Ramos (cell line): ENCODE data around the gene UTS2B.

Experiments used
- in situ Hi-C: fragments of 300-500 bp; cut with MboI; formaldehyde crosslinking; loops from one replicate; pipeline ENCODE4 v1.14.3; 2022; ENCODE audit warnings: low sequenced_read_pairs; ENCODE audit not compliant: unreplicated experiment

Gene UTS2B, protein sequence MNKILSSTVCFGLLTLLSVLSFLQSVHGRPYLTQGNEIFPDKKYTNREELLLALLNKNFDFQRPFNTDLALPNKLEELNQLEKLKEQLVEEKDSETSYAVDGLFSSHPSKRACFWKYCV

DNA sequence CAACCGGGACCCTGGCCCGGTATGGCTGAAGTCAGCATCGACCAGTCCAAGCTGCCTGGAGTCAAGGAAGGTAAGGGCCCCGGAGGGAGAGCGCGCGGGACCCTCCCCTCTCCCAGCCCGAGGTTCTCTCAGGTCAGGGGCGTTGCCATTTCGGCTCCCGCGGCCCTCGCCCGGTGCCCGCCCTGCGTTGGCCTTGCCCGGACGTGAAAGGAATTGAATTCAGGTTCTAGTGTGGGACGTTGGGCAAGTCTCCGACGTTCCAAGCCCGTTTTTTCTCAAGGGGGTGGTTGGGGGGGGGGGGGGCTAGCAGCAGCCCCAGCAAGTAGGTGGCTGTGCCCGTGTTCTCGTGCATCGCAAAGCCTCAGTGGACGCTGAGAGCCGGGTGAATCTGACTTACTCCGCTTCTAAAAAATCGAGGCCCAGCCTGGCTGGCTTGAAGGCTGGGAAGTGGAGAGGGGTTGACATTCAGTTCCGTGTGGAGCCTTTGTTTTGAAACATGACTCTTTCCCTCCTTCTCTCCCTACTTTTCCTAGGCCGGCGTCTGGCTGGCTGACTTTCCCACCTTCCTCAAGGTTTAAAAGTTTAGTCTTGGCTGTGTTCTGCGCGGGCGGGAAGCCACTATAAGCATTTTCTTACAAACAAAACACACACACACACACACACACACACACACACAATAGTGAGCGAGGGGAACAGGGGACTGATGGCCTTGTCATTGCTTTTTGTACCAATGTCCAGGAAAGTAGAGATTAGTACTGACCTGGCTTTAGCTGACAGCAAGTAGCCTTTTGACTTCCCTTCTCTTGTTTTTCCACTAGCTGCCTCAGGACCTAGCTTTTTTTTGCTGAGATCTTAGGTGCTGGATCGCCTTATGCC lies at the start of gene UTS2B:
UTS2B (minus strand) TSS at position 873 of the 876 bp plus-strand sequence. CDS start 48,337 bp downstream, outside the sequence.
- in situ Hi-C loops = no loop called here

DNA sequence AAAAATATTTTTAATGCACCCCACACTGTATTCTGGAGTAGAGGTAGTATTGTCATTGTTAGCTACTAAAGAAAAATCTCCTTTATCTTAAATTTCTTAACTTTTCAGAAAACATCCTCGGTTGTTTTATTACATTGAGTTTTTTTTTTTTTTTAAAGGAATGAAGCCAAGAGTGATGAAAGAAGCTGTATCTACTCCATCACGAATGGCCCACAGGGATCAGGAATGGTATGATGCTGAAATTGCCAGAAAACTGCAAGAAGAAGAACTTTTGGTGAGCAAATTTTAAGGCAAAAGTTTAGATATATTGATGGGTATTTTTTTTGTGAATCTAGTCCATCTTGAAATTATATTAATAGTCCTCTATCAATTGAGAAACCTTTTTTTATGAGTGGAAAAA lies 49.7 kb upstream of the UTS2B start:
- in situ Hi-C loops = no loop called here

DNA sequence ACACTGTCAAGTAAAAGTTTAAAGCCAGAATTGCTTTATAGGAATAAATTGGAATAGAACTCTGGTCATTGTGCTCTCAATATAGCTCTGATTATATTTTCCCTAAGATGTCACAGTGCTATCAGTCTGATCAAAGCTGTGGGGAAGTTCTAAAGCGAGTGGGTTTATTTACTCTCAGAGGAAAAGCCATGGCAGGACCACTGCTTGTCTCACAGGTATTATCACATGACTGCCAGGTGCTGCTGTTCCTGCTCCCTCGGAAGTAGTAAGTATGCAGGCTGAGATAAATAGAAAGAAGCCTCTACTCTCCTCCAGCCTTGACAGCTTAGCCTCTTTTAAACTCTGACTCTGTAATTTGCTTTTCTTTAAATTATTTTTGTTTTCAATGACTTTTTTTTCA lies 49.1 kb upstream of the UTS2B start:
- in situ Hi-C loops = no loop called here

DNA sequence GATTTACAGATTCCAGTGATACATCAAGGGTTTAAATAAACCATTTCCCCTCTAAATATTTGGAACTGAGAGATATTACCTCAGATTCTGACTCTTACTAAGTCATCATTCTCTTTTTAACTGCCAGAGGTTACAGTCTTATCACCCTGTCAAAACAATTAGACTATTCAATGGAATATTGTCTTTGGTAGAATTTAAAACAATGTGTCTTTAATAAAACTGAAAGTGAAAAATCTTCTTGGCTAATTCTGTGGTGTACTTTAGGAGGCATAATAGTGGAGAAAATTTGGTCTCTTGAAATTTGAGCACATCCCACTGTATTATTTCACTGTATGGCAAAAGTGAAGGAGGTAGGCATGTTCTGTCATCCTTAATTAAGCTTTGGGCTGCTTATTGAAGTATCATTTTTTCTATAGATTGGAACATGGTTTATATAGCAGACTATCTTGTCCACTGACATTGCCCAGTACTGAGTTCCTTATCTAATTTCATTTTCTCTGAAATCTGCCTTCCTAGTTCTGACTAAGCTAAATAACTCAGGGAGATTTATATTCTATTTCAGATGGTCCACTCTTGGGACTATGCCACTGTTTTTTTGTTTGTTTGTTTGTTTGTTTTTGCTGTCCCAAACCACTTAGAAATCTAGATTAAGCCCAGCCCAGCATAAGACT lies 48.0 kb upstream of the UTS2B start:
- in situ Hi-C loops = no loop called here

DNA sequence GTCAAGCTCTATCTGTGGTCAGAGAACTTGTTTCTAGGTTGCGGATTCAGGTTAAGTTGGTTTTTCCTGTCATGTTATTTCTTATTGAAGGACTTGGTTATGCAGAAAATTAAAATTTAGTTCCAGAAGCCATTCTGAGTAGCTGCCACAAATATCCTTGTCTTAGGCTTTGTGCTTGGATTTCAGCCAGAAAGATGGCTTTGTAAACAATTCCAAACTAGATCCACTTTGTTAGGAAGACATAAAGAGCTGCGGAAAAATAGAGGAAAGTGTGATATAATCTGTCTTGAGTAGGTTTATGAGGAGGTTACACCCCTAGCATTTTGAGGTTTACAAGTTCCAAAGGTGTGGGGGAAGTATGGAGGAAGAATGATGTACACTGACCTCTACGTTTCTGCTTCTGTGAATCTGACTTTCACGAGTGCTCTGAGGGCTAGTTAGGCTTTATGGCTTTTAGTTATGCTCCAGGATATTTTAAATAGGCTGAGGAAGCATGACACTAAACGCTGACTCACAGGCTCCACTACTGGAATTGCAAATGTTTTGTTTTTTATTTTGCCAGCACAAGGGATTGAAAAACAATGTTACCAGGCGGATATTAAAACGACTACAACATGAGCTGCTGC lies 46.3 kb upstream of the UTS2B start:
- in situ Hi-C loops = no loop called here

DNA sequence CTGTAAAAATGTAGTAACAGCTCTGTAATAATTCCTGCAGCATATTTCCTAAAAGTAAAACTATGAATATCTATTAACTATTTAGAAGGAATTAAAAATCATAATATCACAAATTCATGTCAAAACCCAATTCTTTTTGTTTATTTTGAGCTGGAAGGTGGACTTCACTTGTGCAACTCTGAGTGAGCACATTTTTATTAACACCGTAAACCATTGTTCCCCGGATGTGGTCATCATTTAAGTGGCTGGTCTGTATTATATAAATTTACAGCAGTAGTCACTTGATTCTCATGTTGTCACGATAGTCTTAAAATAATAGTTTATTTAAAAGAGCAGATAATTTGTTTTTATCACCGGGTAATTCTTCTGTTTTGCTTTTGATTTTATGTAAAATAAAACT lies 43.0 kb upstream of the UTS2B start:
- in situ Hi-C loops = no loop called here

DNA sequence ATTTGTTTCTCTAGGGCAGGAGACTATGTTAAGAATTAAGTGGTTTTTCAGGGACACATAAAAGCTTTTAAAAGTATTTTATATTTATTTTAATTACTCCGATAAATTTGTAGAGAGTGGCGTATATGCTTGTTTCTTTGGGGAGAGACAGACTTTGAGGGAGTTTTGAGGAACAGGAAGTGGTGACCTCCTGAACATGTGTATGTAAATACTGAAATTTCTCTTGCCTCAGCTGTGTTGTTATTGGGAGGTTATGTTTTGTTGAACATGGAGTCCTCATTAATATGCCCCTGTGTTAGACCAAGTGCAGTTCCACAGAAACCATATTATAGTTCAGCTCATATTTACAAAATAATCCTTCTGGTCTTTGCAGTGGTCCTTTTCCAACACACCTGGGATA lies 41.8 kb upstream of the UTS2B start:
- in situ Hi-C loops = no loop called here

DNA sequence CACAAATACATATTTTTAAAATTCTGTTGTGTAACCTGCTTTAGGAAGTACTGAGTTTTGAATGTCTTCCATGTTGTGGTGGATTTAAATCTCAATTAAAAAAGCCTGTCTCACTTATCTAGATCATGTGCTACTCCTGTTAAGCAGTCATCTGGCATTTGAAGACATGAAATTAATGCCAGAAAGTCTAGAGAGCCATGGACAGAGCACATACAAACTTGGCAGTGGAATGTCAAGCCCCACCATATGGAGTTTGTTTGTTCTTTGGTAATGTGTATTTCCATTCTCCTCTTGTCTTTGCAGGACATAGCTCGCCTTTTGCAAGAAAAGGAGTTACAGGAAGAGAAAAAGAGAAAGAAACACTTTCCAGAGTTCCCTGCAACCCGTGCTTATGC lies 39.3 kb upstream of the UTS2B start:
- in situ Hi-C loops = no loop called here

DNA sequence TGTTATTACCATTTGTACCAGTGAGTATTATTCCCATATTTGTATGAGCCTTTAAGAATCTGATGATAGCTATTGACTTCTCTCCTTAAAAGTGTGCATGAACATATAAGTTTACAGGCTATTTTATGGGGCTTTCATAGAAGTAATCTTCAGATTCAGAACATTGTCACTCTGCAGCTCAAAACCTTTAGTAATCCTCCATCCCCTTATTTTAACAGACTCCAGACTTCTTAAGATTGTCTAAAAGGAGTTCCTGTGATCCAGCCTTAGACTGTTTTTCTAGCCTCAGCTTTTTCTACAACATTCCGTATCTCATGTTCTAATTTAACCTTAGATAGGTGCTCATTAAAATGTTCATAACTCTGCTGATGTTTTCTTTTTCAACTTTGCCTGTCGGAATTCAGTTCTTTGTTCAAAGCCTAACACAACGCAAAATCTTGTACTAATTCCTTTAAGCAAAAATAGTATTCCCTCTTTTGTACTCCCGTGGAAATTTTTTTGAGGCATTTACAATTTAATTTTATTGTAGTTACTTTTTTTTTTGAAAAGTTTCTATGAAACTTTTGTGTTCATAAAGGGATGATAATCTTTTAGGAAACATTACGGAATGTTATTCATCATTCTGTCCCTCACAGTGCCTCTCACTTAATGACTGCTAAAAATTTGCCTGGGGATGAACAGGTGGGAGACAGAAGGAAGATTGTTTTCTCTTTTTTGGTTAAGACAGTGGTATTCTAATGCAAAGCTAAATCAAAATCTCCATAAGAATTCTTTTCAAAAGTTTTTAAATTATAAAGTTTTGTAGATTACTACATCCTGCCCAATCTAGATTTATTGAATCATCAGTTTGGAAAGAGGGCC lies 38.7 kb upstream of the UTS2B start:
- in situ Hi-C loops = no loop called here

DNA sequence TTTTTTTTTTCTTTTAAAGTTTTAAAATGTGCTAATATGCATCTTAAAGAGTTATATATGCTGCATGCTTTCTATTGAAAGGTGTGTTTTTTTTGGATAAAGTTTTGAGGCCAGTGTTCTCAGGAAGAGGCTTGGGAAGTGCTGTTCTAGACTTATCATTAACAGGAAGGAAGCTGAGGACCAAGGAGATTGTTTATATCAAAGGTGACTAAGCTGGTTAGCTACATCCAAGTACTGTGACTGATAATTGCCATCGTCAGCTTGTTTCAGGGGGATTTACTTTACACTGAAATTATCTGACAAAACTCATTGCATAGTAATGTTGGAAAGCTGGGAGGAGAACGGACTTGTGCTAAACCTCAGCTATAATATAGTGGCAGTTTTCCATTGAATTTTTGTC lies 36.3 kb upstream of the UTS2B start:
- in situ Hi-C loops = no loop called here

DNA sequence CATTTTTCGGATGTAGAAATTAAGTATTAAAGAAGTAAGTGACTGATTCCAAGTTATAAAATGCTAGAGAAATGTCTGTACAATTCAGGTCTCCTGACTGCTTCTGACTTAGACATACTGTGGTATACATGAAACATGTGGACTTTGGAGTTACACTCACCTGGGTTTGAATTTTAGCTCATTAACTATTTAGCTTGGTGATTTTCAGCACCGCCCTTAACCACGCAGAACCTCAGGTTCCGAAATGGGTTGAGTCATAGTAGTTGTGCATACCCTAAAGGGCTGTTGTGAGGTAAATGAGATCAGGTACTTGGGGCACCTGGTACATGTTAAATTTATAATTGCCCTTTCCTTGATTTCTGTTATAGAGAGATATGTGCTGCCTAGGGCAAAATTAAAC lies 32.9 kb upstream of the UTS2B start:
- in situ Hi-C loops = no loop called here

DNA sequence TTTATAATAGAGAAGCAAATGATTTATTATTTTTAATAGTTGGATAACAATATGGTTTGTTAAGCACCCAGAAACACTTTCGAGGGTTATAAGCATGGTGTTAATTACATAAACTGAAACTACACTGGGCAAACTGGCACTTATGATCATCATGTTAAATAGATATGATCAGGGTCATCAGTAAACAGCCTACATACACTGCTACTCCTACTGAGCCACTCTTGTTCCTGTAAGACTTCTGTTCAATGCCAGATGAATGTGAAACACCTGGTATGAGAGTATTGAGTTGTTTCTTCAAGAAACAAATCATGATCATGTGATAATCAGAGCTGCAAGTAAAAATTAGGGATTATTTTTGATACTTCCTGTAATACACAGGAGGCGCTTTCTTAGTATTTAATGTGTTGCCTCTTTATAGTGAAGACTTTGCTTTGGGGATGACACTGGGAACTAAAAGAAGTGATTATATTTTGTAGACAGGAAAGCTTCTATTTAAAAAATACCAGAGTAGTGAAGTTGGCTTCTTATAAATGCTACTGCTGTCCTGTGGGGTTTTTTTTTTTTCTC lies 32.3 kb upstream of the UTS2B start:
- in situ Hi-C loops = no loop called here

DNA sequence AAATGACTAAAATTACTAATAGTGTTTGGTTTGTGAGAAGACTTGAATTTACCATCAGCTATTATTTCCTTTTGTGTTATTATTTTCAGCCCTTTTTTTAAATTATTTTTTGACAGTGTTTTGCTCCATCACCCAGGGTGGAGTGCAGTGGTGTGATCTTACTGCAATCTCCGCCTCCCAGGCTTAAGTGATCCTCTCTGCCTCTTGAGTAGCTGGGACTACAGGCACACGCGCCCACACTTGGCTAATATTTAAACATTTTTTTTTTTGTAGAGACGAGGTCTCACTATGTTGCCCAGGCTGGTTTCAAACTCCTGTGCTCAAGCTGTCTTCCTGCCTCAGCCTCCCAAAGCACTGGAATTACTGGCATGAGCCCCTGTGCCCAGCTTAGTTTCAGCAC lies 31.7 kb upstream of the UTS2B start:
- in situ Hi-C loops = no loop called here

DNA sequence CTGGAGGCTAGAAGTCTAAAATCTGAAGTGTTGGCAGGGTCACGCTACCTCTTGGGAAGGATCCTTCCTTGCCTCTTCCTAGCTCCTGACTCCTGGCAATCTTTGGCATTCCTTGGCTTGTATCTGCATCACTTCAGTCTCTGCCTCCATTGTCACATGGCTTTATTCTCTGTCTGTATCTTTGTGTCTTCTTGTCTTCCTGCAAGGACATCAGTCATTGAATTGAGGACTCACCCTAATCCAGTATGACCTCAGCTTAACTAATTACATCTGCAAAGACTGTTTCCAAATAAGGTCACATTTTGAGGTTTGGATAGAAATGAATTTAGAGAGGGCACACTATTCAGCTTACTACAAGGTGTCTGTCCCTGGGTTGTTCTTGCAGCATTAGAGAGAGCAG lies 31.1 kb upstream of the UTS2B start:
- in situ Hi-C loops = no loop called here

DNA sequence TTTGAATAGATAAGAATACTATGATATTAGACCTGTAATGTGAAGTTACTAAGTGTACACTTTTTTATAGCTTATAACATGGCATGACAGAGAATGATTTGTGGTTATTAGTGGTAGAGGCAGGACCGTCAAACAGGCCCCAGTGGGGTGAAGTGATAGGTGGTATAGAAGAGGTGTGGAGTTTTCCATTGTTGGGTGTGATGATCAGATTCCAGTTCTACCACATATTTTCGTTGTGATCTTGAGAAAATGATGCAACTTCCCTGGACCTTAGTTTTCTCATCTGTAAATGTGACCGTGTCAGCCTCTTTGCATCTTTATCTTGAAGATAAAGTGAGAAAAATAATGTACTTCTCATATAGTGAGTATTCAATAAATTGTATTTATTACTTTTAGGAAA lies 30.3 kb upstream of the UTS2B start:
- in situ Hi-C loops = no loop called here

DNA sequence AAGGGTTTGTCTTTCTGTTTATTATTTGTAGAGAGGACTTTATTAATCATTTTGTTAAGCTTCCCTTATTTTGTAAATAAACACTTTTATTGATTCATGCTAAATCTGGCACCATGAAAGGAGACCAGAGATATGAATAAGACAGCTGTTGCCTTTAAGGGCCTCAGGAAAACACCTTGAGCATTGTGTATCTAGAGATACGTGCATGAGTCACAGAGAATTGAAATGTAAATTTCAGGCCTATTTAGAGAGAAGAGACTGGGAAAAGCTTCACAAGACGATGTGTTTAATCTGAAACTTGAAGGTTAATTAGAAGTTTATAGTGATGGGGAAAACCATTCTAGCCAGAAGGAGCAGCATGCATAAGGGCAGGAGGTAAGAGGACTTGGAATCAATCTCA lies 28.6 kb upstream of the UTS2B start:
- in situ Hi-C loops = no loop called here

DNA sequence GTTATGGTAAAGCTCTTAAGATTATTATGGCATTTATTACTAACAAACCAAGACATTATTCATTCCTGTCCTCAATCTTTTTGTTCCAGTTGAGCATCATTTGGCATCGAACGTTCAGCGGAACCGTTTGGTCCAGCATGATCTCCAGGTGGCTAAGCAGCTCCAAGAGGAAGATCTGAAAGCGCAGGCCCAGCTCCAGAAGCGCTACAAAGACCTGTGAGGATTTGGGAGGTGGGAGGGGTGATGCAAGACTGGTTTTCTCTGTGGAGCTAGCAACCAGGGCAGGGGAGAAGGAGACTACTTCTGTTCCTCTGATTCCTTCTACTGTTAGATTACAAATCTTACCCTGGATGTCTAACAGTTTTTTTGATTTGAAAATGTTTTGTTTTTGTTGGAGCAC lies 27.6 kb upstream of the UTS2B start:
- in situ Hi-C loops = no loop called here

DNA sequence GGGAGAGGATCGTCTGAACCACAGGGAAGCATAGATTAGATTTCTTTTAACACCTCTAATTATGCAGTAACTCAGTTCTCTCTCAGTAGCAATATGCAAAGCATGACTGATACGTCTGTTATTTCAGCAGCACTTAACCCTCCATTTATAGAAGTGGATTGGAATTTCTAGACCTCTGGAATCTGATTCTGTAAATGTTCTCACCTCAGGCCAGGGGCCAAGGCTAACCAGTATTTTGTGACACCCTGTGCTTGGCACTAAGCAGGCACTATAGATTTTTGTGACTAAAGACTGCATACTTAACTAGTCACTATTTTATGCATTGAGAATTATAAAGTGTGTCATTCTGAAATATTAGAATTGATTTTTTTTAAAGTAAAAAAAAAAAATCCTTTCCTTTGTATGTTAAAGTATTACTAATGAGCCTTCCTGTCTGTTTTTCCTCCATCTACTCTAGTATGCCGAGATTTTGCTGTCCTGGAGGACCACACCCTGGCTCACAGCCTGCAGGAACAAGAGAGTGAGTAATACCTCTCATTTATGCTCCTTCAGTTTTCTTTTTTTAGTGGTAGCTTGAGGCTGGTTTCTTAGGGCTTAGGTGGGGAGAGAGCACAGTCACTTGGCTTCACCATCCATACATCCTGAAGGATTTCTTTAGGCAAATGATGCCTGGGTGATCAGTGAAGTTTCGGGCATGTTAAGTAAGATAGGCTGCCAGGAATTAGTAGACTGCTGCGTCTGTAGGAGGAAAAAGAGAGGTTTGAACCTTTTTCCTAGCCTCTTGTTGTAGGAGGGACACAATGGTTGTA lies 26.5 kb upstream of the UTS2B start:
- in situ Hi-C loops = no loop called here

DNA sequence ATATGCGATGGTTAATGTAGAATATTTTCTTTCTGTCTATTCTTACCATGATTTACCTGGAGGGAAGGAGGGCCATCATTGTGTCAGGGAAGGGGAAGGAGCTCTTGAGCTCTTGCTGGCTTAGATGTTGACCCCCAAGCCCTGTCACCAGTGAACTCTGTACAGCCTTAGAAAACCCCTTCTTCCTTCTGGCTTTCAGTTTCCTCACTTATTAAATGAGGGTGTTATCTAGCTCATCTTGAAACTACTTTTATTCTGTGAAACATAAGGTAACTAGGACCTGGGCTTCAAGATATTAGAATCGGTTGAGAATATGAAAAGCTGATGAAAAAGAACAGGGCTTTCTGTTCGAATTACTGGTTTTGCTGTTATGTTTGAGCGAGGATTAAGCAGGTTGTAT lies 25.1 kb upstream of the UTS2B start:
- in situ Hi-C loops = no loop called here
